Choroid plexus epithelial cell (primary cell): ENCODE data around the gene RPL22L1.
A peak's percentile ranks its signal among the peaks of the same experiment; 100 is the strongest.

ENCODE experiments used
- DNase-seq: peaks from one replicate; pipeline ENCODE4 v3.0.0-alpha.2; 2010; ENCODE audit warnings: low read depth
- H3K4me3 ChIP-seq: 2 replicates; pipeline ENCODE4 v1.5.1; 2011; ENCODE audit warnings: low read depth, mild to moderate bottlenecking, control low read depth, low read length, moderate library complexity
- TF ChIP-seq, protein P1 (sequence below): conservative IDR thresholded peaks from 2 replicates; pipeline ENCODE4 v1.5.1; 2011; ENCODE audit warnings: low read depth, mild to moderate bottlenecking, control low read depth, inconsistent platforms, low read length, moderate library complexity

RPL22L1 gene

DNA sequence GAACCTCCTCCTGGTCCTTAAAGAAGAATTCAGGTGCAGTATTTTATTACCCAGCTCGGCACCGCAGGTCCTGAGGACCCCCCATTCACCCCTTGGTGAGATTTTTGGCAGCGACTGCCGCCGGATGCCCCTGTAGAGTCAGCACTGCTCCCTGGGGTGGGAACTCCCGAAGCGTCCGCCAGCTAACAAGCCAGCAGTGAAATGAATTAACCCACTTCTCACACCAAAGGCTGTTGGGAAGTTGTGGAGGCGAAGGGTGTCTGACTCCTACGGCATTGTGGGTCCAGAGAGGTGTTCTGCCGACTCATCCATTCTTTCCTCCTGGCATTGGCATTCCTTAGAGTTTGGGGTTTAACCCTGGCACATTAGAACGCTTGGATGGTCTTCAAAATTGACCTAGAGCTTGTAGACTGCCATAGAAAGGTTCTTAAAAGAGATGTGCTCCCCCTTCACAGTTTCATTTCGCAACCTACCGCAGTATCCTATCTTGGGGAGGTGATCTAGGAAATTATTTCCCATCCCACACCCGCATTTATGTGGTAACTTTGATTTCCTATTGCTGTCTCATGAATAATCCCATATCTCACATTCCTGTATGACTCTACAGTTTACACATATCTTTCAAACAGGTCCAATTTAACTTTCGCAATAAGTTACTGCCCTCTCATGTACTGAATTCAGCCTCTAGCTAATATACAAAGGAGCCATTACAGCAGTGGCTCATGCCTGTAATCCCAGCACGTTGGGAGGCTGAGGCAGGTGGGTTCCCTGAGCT, 39.3 kb upstream of the RPL22L1 start:
- TF ChIP-seq, protein P1, sequence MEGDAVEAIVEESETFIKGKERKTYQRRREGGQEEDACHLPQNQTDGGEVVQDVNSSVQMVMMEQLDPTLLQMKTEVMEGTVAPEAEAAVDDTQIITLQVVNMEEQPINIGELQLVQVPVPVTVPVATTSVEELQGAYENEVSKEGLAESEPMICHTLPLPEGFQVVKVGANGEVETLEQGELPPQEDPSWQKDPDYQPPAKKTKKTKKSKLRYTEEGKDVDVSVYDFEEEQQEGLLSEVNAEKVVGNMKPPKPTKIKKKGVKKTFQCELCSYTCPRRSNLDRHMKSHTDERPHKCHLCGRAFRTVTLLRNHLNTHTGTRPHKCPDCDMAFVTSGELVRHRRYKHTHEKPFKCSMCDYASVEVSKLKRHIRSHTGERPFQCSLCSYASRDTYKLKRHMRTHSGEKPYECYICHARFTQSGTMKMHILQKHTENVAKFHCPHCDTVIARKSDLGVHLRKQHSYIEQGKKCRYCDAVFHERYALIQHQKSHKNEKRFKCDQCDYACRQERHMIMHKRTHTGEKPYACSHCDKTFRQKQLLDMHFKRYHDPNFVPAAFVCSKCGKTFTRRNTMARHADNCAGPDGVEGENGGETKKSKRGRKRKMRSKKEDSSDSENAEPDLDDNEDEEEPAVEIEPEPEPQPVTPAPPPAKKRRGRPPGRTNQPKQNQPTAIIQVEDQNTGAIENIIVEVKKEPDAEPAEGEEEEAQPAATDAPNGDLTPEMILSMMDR: no peak
- DNase-seq: peak; percentile 96
- no peak overlapping the region for H3K4me3 ChIP-seq

DNA sequence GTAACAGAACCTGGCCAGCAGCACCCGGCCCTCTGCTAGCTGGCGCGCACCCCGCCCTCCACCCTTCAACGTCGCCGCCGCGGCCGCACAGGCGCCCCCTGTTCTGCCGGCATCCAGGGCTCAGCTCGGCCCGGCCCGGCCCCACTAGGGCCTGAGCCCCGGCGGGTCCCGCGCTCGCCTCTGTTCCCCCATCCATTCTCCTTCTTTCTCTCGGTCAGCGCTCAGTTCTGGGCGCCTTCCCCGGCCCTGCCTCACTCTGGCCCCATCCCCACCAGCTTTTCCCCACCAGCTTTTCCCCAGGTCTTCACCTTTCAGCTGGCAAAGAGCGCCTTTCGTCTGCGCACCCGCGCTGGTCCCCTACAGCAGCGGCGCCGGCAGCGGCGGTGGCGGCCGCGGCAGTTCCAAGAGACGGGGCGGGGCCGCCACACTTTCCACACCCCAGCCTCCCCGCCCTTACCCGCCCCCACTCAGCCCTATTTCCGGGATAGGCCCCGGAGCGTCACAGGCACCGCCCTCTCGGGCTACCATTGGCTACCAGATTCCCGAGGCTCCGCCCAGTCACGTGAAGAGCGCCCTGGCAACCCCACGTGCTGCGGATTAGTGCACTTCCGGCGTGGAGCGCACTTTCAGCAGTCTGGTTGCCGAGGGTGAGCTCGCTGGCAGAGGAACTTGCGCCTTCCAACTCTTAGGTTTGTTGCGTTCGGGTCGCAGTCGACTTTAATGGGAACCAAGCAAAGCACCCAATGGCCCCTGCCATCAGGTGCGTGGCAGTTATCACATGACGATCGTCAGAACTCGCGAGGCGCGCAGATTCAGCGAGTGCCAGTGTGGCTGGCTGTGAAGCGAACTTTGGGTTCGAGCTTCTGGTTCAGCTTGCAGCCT, 38.5 kb upstream of the RPL22L1 start, which contains the start of gene EIF5A2:
Gene EIF5A2, minus strand, starts transcription at position 403 of the 882 bp plus-strand sequence. CDS start 831 bp downstream, outside the sequence.
- TF ChIP-seq, protein P1: no peak
- peak within 1 kb of the TSS; percentile 80 for H3K4me3 ChIP-seq
- DNase-seq: peak; percentile 98

DNA sequence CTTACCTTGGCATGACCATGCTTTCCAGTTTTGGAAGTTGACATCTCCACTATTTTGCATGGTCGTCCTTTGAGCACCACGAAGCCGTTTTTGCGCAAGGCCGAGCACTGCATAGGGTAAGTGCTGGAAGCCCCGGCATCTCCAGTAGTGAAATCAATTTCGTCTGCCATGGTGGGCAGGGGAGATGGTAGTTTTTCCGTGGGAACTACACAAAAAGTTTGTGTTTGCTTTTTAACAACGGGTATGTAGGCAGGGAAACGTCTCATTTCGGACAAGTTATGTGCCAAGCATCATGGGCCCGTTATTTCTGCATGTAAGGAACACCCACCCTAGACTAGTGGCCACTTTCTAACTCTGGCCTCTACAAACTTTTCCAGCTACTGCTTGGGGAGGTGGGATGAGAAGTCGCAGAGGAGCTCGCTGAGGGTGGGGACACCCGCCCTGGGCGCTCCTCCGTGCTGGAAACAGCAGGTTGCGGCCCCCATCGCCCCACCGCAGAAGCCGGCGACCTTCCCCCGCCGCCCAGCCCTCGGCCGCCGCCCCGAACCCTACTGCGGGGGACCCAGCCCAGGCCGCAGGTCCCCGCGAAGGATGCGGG, 37.7 kb upstream of the RPL22L1 start:
- H3K4me3 ChIP-seq: peak overlapping the region; percentile 80
- TF ChIP-seq, protein P1: no peak
- peak; percentile 44 for DNase-seq

- no peak overlapping the region for H3K4me3 ChIP-seq
- TF ChIP-seq, protein P1: no peak
- no peak for DNase-seq
Measured at GRCh38 chr3:170905862-170906261, 35.9 kb upstream of the RPL22L1 start.

DNA sequence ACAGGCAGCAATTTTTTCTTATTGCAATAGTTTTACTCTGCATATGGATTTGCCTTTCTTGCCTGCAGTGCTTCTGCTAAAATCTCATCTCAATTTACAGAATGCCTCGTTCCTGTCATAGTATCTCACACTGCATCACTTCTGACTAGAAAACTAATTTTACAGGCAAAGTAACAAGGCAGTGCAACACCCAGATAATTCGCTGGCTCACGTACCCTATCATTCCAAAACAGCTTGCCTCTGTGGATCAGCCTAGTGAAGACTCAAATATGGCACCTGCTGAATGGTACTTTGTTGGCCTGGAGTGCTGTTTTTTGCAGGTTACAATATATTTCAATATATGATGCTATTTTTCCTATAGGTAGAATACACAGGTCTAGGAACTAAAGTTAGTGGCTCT, 33.1 kb upstream of the RPL22L1 start:
- TF ChIP-seq, protein P1: no peak
- no peak overlapping the region for H3K4me3 ChIP-seq
- DNase-seq: no peak

- H3K4me3 ChIP-seq: no peak overlapping the region
- TF ChIP-seq, protein P1: no peak
- no peak for DNase-seq
Measured at GRCh38 chr3:170899455-170899854, 29.5 kb upstream of the RPL22L1 start.
